GM12878 (cell line): Measurements from ENCODE around the gene TNRC6C. TPM values are rescaled to one million over a fixed set of nuclear protein-coding genes. Genes with fewer than 3 reads are reported as not detected.
A peak's percentile ranks its signal among the peaks of the same experiment; 100 is the strongest.

Source experiments
- ATAC-seq: fragments of 200-7000 bp; cut with Tn5 transposase; 3 replicates; pipeline ENCODE4 v1.9.1; 2020; ENCODE audit warnings: mild to moderate bottlenecking, moderate library complexity
- BruUV-seq: library from RNA; stranded (reverse); fragments of 400-500 nt; replicated peaks from 2 replicates; lab custom pipeline; 2021; lab: Mats Ljungman, UMichigan
- CTCF ChIA-PET: fragments of 300-600 bp; sonication (Branson Sonifier 250); formaldehyde crosslinking; extraction: SDS; loops from one replicate; lab custom pipeline; 2021; ENCODE audit warnings: inconsistent platforms; lab: Yijun Ruan, JAX
- POLR2A ChIA-PET: fragments of 350-600 bp; formaldehyde crosslinking; extraction: SDS; loops from one replicate; lab custom pipeline; 2021; ENCODE audit warnings: inconsistent platforms; lab: Charles Lee
- RAD21 ChIA-PET: fragments of 300-600 bp; sonication (Branson Sonifier 250); formaldehyde crosslinking; loops from one replicate; lab custom pipeline; 2023; ENCODE audit warnings: antibody characterized with exemption; ENCODE audit not compliant: unreplicated experiment; lab: Charles Lee
- SMC1A ChIA-PET: fragments of 300-600 bp; sonication (Branson Sonifier 250); formaldehyde crosslinking; loops from one replicate; lab custom pipeline; 2023; ENCODE audit not compliant: unreplicated experiment, uncharacterized antibody; lab: Charles Lee
- DNase-seq: peaks from one replicate; pipeline ENCODE4 v3.0.0-alpha.2; 2011; ENCODE audit warnings: low read depth, low spot score
- FAIRE-seq: peaks from 3 replicates; lab custom pipeline; 2011; peaks lifted over from hg19 to GRCh38; lab: Jason Lieb, UNC
- H2AFZ ChIP-seq: 2 replicates; pipeline ENCODE4 v1.6.0; 2011; ENCODE audit warnings: low read depth, low read length, control low read depth; ENCODE audit not compliant: control insufficient read depth
- H3K27ac ChIP-seq: 2 replicates; pipeline ENCODE4 v1.5.1; 2011; ENCODE audit warnings: control low read depth; ENCODE audit not compliant: control insufficient read depth, insufficient read depth
- H3K27me3 ChIP-seq, 2 experiments: replicated peaks in 1 of 2; 2 replicates each; pipeline versions ENCODE4 v1.6.0 to v1.6.1; 2011; ENCODE audit warnings: low read length in 1 of 2; ENCODE audit not compliant: control insufficient read depth in 2 of 2, insufficient read depth in 2 of 2
- H3K36me3 ChIP-seq, 2 experiments: 2 replicates each; pipeline ENCODE4 v1.5.1; 2011; ENCODE audit warnings: low read length in 1 of 2; ENCODE audit not compliant: control insufficient read depth in 2 of 2, insufficient read depth in 2 of 2
- H3K4me1 ChIP-seq: 2 replicates; pipeline ENCODE4 v1.6.1; 2011; ENCODE audit warnings: mild to moderate bottlenecking, low read length, moderate library complexity, mixed read lengths; ENCODE audit not compliant: control insufficient read depth, insufficient read depth
- H3K4me2 ChIP-seq: 2 replicates; pipeline ENCODE4 v1.6.0; 2011; ENCODE audit warnings: control low read depth; ENCODE audit not compliant: control insufficient read depth, insufficient read depth
- H3K4me3 ChIP-seq: fragments of 200-600 bp; sonication (generic); 2 replicates; pipeline ENCODE4 v1.5.1; 2016
- H3K79me2 ChIP-seq: 2 replicates; pipeline ENCODE4 v1.6.0; 2011; ENCODE audit warnings: low read length; ENCODE audit not compliant: control insufficient read depth, insufficient read depth
- H3K9ac ChIP-seq: 2 replicates; pipeline ENCODE4 v1.8.0; 2011; ENCODE audit warnings: low read length, control low read depth, mixed read lengths; ENCODE audit not compliant: control insufficient read depth, insufficient read depth
- H3K9me3 ChIP-seq: replicated peaks from 3 replicates; pipeline ENCODE4 v1.5.1; 2011; ENCODE audit warnings: mild to moderate bottlenecking, low read length; ENCODE audit not compliant: control insufficient read depth, insufficient read depth
- H4K20me1 ChIP-seq: 2 replicates; pipeline ENCODE4 v1.6.0; 2011; ENCODE audit not compliant: control insufficient read depth, insufficient read depth
- BHLHE40 ChIP-seq, 2 experiments: fragments of 450-650 bp in 1 of 2; IDR thresholded peaks; 2 replicates each; pipeline ENCODE4 v1.6.1; 2011 to 2017; ENCODE audit warnings: low read depth in 2 of 2, borderline replicate concordance in 1 of 2, improper control_type of control experiment in 1 of 2, low read length in 1 of 2, mild to moderate bottlenecking in 1 of 2
- BRCA1 ChIP-seq: IDR thresholded peaks from 2 replicates; pipeline ENCODE4 v1.6.1; 2011; ENCODE audit warnings: low read depth, low read length, improper control_type of control experiment
- CHD2 ChIP-seq: IDR thresholded peaks from 2 replicates; pipeline ENCODE4 v1.6.1; 2011; ENCODE audit warnings: low read depth, low read length, improper control_type of control experiment, borderline replicate concordance
- CREM ChIP-seq: IDR thresholded peaks from 2 replicates; pipeline ENCODE4 v1.6.1; 2014; ENCODE audit warnings: antibody characterized with exemption, low read depth
- HCFC1 ChIP-seq: fragments of 150-350 bp; IDR thresholded peaks from 2 replicates; pipeline ENCODE4 v1.6.1; 2014; ENCODE audit warnings: low read length
- IKZF2 ChIP-seq, 2 experiments: fragments of 450-650 bp; IDR thresholded peaks; 2 replicates each; pipeline ENCODE4 v1.6.1; 2017; ENCODE audit warnings: mild to moderate bottlenecking in 2 of 2, moderate library complexity in 2 of 2
- IRF4 ChIP-seq: IDR thresholded peaks from 2 replicates; pipeline ENCODE4 v1.6.1; 2011; ENCODE audit warnings: low read depth, low read length
- JUNB ChIP-seq: IDR thresholded peaks from 2 replicates; pipeline ENCODE4 v1.6.1; 2016; ENCODE audit warnings: antibody characterized with exemption, mild to moderate bottlenecking
- MXI1 ChIP-seq: fragments of 150-350 bp; IDR thresholded peaks from 2 replicates; pipeline ENCODE4 v1.6.1; 2011; ENCODE audit warnings: low read depth, mild to moderate bottlenecking, inconsistent platforms, low read length, improper control_type of control experiment
- NKRF ChIP-seq: fragments of 450-650 bp; conservative IDR thresholded peaks from 2 replicates; pipeline ENCODE4 v1.6.1; 2017; ENCODE audit warnings: mild to moderate bottlenecking, moderate library complexity
- RFX5 ChIP-seq: IDR thresholded peaks from 2 replicates; pipeline ENCODE4 v1.6.1; 2011; ENCODE audit warnings: low read depth, low read length, improper control_type of control experiment
- RUNX3 ChIP-seq: IDR thresholded peaks from 2 replicates; pipeline ENCODE4 v1.6.1; 2012; ENCODE audit warnings: low read length, inconsistent platforms
- SPI1 ChIP-seq: IDR thresholded peaks from 2 replicates; pipeline ENCODE4 v1.6.1; 2011; ENCODE audit warnings: low read depth, mild to moderate bottlenecking, low read length, moderate library complexity, borderline replicate concordance; ENCODE audit not compliant: insufficient read depth
- TAF1 ChIP-seq: IDR thresholded peaks from 2 replicates; pipeline ENCODE4 v1.6.1; 2011; ENCODE audit warnings: mild to moderate bottlenecking, low read depth, low read length, borderline replicate concordance
- ZBTB11 ChIP-seq: fragments of 450-650 bp; formaldehyde crosslinking; IDR thresholded peaks from 2 replicates; pipeline ENCODE4 v1.5.0; 2022; ENCODE audit warnings: mild to moderate bottlenecking, missing genetic modification characterization
- ZSCAN29 ChIP-seq: fragments of 450-650 bp; IDR thresholded peaks from 2 replicates; pipeline ENCODE4 v1.6.1; 2017; ENCODE audit warnings: mild to moderate bottlenecking, moderate library complexity
- WGBS: methylation state at CpG from one replicate; pipeline ENCODE4 v1.1.6; 2016; ENCODE audit warnings: low lambda C conversion rate; ENCODE audit not compliant: insufficient replicate concordance, insufficient coverage; ENCODE audit errors: missing lambda C conversion rate; 5-methylcytosine and 5-hydroxymethylcytosine counted together
- in situ Hi-C: fragments of 300-500 bp; cut with MboI; formaldehyde crosslinking; loops from 9 replicates; pipeline ENCODE4 v1.14.3; 2018; ENCODE audit warnings: mixed read lengths
- intact Hi-C: fragments of 100-400 bp; cut with micrococcal nuclease; formaldehyde crosslinking; loops from one replicate; pipeline ENCODE4 v1.14.2; 2022; ENCODE audit not compliant: unreplicated experiment
- polyA plus RNA-seq, 11 experiments: library from polyadenylated mRNA; depleted of rRNA in 4 of 11; unstranded in 6 of 11; stranded (reverse) in 5 of 11; fragments of >200 nt; fragmentation: Nextera tagmentation in 4 of 11; fragmentation: Illumina TruSeq in 1 of 11; extraction: Ambion mirVana in 4 of 11; extraction: Trizol in 1 of 11; gene quantifications; 1 replicate in 1 of 11; 2 replicates in 10 of 11; pipeline versions ENCODE4 v1.2.1 to v1.2.3, GENCODE V29; 2011 to 2016; ENCODE audit warnings: inconsistent platforms in 2 of 11, missing spikeins in 2 of 11, low read depth in 1 of 11
- total RNA-seq, 4 experiments: library from RNA; depleted of rRNA in 3 of 4; stranded (reverse); fragments of >200 nt in 3 of 4; fragmentation: Illumina TruSeq in 1 of 4; extraction: Trizol in 1 of 4; gene quantifications; 2 replicates each; pipeline versions ENCODE4 v1.2.1 to v1.2.3, GENCODE V29; 2013 to 2021
- TF ChIP-seq, protein P1 (sequence below): fragments of 450-650 bp; IDR thresholded peaks from 2 replicates; pipeline ENCODE4 v1.6.1; 2016; ENCODE audit warnings: mild to moderate bottlenecking

TNRC6C gene
- total and polyA plus RNA-seq, 10 of the 15 experiments (the other 5 are each of a cell fraction or from before 2014, with no cell fraction given) = 0.40 to 6.1 (median 0.96) TPM

- intact Hi-C loops (no loop called here), in situ Hi-C loops (no loop called here)
- peak; percentile 74 for FAIRE-seq
- no TSS peak for BruUV-seq
- peak overlapping the region; percentile 77 for H3K9ac ChIP-seq
- ChIA-PET CTCF (interaction anchor here (0.6 to 12.7 kb wide), 7 partner anchors 11 to 130 kb away, joined by 3 to 100 read pairs (median 5); no protein-coding TSS in a partner anchor), SMC1A (no interaction called here), POLR2A (interaction anchor here (0.6 to 1.0 kb wide), 3 partner anchors 14 to 84 kb away, joined by 3 to 6 read pairs (median 3); no protein-coding TSS in a partner anchor), RAD21 (interaction anchor here (0.8 to 1.8 kb wide), 4 partner anchors 9 to 130 kb away, joined by 3 to 5 read pairs (median 4); partner anchors contain the start of gene TMC8)
- H2AFZ ChIP-seq = peak overlapping the region; percentile 23; the same call in 1 of the 2 replicates
- H3K27ac ChIP-seq = peak overlapping the region; percentile 85
- H3K36me3 ChIP-seq = peaks cover 16 to 27% of the 10 kb centered on the region in 2 experiments
- no peaks in the 10 kb centered on the region for H4K20me1 ChIP-seq
- 47% methylated on average over 35 of the region's 35 CpGs for WGBS
- peaks cover 53% of the 10 kb centered on the region for H3K4me1 ChIP-seq
- no peak for DNase-seq
- H3K79me2 ChIP-seq = peaks cover 55% of the 10 kb centered on the region
- peak overlapping the region; percentile 93 for H3K4me2 ChIP-seq
- peak overlapping the region; percentile 70 for H3K4me3 ChIP-seq
- H3K9me3 ChIP-seq = no peaks in the 10 kb centered on the region
- ATAC-seq = peak; percentile 14
- no peaks in the 10 kb centered on the region for H3K27me3 ChIP-seq
- TF ChIP-seq ZBTB11 (CRISPR knock-in tag) (no peak), RFX5 (no peak), BHLHE40 (IDR thresholded peaks at IDR 0.05; ENCODE audit: borderline replicate concordance in 1 of 2, low read depth in 2 of 2, low read length in 1 of 2) (peak in 1 of 2 experiments; percentile 42; a peak in 1 of 4 replicates), CREM (no peak), IKZF2 (IDR thresholded peaks at IDR 0.05) (peak; percentile 19 to 41; a peak in 1 of 4 replicates), BRCA1 (no peak), TAF1 (no peak), JUNB (no peak), SPI1 (no peak), RUNX3 (no peak), CHD2 (no peak), HCFC1 (no peak), ZSCAN29 (no peak), IRF4 (0 out of 2 replicates have a peak, but pooled peaks have one; percentile 5), NKRF (no peak), MXI1 (no peak)
- TF ChIP-seq, protein P1, sequence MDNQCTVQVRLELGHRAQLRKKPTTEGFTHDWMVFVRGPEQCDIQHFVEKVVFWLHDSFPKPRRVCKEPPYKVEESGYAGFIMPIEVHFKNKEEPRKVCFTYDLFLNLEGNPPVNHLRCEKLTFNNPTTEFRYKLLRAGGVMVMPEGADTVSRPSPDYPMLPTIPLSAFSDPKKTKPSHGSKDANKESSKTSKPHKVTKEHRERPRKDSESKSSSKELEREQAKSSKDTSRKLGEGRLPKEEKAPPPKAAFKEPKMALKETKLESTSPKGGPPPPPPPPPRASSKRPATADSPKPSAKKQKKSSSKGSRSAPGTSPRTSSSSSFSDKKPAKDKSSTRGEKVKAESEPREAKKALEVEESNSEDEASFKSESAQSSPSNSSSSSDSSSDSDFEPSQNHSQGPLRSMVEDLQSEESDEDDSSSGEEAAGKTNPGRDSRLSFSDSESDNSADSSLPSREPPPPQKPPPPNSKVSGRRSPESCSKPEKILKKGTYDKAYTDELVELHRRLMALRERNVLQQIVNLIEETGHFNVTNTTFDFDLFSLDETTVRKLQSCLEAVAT = no peak
Measured at GRCh38 chr17:78120971-78121800, 162.7 kb downstream of the TNRC6C start.
